GM21367 (cell line): ENCODE results near the gene RBP3.

ENCODE experiments used
- ATAC-seq: cut with Tn5 transposase; IDR thresholded peaks from one replicate; pipeline ENCODE4 v1.9.1; 2021; ENCODE audit not compliant: unreplicated experiment

The RBP3 gene

DNA sequence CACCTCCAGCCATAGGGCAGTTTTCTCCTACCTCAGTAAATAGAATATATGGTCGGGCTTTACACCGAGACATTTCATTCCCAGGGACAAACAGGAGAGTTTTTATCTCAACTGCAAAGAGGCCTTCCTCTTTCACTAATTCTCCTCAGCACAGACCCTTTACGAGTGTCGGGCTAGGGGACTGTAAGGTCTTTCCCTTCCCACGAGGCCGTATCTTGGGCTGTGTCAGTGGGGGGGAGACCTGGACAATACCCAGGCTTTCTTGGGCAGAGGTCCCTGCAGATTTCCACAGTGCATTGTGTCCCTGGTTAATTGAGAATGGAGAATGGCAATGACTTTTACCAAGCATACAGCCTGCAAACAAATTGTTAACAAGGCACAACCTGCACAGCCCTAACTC is 49.1 kb downstream of the RBP3 start:
- ATAC-seq = no peak

DNA sequence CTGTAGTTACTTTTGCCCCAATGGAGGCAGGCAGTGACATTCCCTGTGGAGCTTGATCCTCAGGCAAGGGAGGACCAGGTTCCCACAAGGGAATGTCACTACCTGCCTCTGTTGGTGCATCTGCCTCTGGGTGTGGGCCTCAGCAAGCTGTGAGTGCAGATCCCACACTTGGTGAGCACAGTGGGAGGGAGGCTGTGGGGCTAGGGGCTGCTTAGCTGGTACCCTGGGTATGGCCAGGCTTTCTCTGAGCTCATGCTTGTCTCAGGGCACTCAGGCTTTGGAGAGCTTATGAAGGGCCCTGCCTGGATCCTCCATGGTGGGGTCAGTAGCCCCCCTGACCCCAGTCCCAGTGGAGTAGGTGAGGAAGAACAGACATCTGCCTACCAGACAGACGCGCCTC is 52.1 kb downstream of the RBP3 start:
- no peak for ATAC-seq

DNA sequence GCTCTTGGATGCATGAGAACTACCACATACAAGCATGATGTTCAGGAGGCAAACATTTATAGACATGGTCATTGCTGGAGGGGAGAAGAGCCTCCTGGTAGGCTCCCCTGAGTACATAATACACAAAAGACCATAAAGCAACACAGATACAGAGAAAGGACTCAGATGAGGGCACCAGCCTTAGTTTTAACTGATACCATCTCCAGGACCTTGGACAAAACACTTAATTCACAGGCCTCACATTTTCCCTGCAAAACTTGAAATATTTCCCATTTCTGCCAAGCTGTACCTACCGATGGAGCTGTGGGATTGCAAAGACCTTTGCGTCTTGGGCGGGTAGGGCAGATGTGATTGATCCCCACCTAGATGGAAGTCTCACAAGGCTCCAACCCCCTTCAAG is 52.6 kb downstream of the RBP3 start:
- ATAC-seq = no peak

DNA sequence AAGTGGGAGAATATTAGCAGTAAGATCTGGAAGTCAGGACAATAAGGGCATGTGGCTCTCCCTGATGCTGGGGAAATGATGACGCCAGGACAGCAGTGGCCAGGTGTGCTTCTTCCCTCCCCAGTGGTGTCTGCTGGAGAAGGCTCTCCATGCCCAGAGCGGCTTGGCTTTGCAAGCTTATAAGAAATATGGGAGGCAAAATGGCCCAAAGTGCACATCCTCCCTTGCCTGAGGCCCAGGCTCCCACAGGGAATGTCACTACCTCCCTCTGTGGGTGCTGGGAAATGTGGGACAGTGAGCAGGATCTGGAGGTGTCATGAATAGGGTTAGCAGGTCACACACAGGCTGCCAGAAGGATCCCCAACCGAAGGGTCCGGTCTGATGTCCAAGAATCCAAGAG is 53.0 kb downstream of the RBP3 start:
- ATAC-seq = no peak

DNA sequence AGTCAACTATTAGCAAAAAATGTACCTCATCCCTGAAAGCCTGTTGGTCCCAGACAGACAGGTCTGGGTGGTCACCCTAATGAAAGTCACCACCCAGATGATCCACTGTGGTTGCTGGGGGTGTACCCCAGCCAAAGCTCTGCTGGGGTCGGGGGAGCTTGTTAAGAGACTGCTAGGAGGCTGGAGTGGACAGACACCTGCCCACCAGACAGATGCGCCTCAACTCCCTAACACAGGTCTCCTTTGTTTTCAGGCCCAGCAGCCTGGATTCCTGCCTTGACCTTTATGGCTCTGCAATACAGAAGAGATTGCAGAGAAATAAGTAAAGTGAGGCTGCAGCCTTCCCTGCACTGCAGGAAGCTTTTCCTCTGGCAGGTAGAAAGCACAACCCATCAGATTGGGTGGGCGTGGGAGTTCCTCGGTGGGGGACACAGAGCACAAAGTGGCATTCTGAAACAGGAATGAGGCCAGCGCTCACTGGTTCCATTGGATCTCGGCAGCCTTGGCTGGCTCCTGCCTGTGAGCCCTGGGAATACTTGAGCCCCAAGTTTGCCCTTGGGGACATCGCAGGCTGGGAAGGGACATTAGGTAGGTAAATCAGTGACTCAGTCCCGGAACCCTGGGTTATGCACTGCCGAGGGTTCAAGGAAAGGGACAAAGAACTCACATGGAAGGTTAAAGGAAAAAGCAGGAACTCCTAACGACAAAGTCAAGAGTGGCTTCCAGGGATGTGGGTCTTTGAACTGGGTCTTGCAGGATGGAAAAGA is 53.9 kb downstream of the RBP3 start:
- no peak for ATAC-seq

DNA sequence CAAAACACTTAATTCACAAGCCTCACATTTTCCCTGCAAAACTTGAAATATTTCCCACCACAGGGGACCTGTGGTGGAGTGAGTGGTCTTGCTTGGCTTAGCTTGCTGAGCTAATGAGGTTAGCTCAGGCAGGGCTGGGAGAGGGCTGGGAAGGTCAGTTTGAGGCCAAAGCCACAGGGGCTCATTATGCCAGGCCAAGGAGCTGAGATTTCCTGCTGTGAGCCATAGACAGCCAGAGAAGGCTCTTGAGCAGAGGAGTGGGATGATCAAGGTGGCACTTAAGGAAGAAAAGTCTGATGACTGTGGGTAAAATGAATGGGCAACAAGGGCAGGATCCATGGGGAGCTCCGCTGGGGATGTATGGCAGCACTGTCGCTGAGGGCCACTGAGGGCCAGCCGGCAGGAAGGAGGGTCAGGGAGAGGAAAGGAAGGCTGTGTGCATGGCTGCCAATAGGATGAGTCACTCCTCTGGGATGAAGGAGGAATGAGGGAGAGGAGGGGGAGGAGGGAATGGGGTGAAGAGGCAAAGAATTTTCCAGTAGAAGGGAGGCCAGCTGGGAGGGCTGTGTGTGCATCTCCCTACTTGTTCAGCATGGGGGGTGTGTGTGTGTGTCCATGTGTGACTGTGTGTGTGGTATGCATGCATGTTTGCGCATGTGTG is 54.6 kb downstream of the RBP3 start:
- ATAC-seq = no peak

DNA sequence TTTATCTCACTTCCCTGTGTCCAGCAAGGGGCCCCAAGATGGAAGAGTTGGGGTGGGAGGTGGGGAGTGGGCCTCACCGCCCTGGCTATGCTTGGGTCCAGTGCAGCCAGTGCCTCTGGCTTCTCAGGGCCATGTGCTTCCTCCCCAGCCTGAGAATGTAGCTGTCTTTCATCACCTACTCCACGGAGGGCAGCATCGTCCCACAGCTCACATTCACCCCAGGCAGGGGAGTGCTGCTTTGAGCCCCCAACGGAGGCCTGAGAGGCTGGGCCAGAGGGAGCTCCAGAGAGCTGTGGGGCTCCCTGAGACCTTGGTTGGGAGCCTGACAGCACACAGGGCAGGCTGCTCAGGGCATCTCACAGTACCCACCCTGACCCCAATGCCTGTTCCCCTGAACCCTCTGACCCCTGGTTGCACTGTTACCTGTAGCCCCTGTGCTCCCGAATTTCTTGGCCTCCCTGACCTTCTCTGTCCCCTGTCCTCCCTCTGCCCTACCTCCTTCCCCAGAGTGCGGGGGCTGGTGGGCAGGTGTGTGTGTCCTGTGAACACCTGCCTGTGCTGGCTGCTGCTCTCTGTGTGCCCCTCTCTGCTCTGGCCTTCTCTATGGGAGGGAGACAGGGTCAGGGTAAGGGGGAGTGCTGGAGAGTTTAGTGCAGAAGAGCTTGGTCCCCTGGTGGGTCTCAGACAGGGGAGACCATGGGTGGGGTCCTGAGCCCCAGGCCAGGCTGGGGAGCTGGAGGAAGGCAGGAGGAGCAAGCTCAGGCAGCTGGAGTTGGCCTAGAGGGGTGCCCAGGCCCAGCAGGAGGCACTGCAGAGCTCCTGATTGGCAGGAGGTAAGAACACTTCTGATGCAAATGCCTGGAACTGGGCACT is 55.5 kb downstream of the RBP3 start:
- no peak for ATAC-seq

DNA sequence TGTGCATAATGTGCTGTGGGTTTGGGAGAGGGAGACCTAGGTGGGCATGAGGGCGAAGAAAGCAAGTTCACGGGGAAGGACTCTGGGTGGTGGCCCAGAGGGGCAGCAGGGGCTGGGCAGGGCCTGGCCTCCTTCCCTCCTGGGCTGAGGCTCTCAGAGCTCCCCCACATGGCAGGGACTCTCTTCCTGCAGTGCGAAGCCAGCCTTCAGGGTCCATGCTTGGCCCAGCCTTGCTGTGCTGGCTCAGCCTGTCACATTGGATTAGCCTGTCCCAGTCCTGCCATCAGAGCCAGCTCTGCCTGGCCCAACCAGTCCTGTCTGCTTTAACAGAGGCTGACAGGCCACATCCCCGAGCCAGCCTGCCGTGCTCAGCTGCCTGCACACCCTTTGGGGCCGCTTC is 56.3 kb downstream of the RBP3 start:
- no peak for ATAC-seq

DNA sequence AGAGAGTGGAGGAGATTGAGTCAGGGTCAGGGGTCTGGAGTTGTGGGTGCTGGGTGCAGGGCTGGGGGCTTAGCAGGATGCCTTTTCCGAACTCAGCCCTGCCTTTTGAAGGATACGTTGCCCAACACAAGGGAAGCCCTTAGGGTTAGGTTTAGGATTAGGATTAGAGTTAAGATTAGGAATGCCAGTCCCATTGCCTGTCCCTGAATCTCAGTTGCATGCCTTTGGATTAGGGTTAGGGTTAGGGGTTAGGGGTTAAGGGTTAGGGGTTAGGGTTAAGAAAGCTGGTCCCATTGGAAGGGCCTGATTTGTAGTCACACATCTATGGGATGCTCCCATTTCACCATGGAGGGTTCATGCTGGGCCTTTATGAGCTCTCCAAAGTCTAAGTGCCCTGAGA is 56.8 kb downstream of the RBP3 start:
- ATAC-seq = no peak

DNA sequence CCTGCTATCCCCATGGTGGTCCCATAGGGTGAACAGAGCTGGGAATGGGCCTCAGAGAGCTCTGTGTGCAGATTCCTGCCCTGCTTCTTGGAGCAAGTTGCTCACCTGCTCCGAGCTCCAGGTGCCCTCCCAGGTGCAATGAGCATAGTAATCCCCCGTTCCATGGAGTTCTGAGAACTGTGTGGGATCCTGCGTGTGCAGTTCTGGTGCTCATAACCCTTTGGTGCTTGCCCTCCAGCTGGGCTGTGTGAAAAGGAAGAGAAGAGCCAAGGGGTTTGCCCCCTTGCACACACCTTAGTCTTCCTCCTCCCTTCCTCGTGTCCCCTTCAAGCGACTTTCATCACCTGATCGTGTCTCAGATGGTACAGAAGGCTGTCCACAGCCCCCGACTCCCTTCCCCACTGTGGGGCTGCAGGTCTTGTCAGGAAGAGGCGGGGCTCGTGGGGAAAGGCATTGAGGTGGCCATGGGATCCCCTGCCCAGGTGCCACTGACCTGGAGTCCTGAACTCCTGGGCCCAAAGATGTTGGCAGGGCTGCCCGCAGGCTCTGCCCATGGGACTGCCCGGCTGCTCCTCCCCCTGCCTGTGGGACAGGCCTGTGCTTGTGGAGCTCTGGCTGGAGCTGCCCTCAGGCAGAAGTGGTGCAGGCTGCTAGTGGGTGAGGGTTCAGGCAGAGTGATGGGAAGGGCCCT is 57.8 kb downstream of the RBP3 start:
- no peak for ATAC-seq

DNA sequence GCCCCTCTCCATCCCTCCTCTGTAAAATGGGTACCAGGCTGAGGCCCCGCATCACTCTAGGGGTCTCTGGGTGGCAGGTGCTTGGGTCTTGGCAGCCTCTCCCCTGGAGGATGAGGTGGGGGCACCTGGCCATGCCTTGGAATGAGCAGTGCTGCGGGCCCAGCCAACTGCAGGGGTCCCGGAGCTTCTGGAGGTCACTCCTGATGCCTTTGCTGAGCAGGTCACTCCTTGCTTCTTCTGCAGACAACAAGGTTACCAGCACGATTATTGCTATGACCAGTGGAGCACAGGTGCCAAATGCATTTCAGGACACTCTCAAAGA is 58.3 kb downstream of the RBP3 start:
- ATAC-seq = no peak

DNA sequence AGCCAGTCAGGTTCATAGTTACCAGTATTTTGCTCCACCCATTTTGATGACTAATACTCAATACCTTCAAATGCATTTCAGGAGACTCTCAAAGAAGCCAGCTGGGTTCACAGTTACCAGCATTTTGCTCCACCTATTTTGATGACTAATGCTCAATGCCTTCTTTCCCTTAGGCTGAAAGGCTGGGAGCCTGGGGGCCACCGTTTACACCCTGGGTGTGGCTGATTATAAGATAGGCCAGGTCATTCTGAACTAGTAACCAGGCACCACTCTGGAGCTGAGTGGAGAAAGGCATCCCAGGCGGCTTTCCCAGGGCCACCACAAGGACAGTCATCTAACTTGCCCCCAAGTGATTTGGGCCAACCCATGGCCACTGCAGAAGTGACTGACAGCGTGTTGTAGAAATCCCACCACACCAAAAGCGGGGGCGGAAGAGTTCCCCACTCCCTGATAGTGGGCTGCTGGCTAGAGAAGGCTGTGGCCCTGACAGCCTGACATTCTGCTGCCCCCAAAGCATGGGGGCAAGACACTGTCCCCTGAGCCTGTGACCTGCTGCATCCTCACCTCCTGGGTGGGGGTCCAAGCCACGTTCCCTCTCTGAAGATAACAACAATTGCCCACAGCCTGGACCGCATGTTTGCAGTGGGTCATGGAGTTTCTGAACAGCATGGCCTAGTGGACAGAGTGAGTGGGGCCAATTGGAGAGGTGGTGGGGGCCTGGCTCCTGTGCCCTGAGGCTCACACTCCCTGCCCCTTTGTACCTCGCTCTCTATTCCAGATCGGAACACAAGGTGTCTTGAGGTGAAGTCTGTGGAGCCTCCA is 58.9 kb downstream of the RBP3 start:
- ATAC-seq = no peak
